Right atrium auricular region (tissue), 2 donors: ENCODE results near the gene XKR8. TPM values are rescaled to one million over a fixed set of nuclear protein-coding genes. Genes with fewer than 3 reads are reported as not detected.

Experiments
- total RNA-seq, 2 donors: library from RNA; depleted of rRNA; stranded (reverse); fragments of >200 nt; gene quantifications; one replicate each; pipeline ENCODE4 v1.1.0, GENCODE V29; 2016

The XKR8 gene
- total RNA-seq, 2 donors from 2014 or later = 6.8 to 10.8 TPM

Other genes with a start within 250 kb of the XKR8 start
- gene FAM76A, start 234.0 kb upstream of the XKR8 start, total RNA-seq = 10 to 100 TPM in 1 of 2 donors, 1 to 10 TPM in 1; 9.8 to 11.3 TPM
- 10 to 100 TPM; 24.6 to 31.6 TPM for gene STX12, start 186.8 kb upstream of the XKR8 start, total RNA-seq
- 10 to 100 TPM; 17.9 to 23.9 TPM for gene PPP1R8, start 129.2 kb upstream of the XKR8 start, total RNA-seq
- 10 to 100 TPM in 1 of 2 donors, 1 to 10 TPM in 1; 7.4 to 13.1 TPM for gene THEMIS2, start 87.4 kb upstream of the XKR8 start, total RNA-seq
- 10 to 100 TPM; 16.9 to 27.8 TPM for gene RPA2, start 45.4 kb upstream of the XKR8 start, total RNA-seq
- gene SMPDL3B, start 25.0 kb upstream of the XKR8 start, total RNA-seq = 1 to 10 TPM in 1 of 2 donors, under 1 TPM in 1; 0.78 to 6.7 TPM
- 10 to 100 TPM; 13.6 to 15.6 TPM for gene EYA3, start 128.6 kb downstream of the XKR8 start, total RNA-seq
- gene PTAFR, start 216.7 kb downstream of the XKR8 start, total RNA-seq = 1 to 10 TPM; 1.3 to 4.6 TPM